ENCODE measurements around the gene MAGEA2. TPM values are rescaled to one million over a fixed set of nuclear protein-coding genes. Genes with fewer than 3 reads are reported as not detected.

MAGEA2 gene, protein sequence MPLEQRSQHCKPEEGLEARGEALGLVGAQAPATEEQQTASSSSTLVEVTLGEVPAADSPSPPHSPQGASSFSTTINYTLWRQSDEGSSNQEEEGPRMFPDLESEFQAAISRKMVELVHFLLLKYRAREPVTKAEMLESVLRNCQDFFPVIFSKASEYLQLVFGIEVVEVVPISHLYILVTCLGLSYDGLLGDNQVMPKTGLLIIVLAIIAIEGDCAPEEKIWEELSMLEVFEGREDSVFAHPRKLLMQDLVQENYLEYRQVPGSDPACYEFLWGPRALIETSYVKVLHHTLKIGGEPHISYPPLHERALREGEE
- total RNA-seq, result not detected in 2 replicates

DNA sequence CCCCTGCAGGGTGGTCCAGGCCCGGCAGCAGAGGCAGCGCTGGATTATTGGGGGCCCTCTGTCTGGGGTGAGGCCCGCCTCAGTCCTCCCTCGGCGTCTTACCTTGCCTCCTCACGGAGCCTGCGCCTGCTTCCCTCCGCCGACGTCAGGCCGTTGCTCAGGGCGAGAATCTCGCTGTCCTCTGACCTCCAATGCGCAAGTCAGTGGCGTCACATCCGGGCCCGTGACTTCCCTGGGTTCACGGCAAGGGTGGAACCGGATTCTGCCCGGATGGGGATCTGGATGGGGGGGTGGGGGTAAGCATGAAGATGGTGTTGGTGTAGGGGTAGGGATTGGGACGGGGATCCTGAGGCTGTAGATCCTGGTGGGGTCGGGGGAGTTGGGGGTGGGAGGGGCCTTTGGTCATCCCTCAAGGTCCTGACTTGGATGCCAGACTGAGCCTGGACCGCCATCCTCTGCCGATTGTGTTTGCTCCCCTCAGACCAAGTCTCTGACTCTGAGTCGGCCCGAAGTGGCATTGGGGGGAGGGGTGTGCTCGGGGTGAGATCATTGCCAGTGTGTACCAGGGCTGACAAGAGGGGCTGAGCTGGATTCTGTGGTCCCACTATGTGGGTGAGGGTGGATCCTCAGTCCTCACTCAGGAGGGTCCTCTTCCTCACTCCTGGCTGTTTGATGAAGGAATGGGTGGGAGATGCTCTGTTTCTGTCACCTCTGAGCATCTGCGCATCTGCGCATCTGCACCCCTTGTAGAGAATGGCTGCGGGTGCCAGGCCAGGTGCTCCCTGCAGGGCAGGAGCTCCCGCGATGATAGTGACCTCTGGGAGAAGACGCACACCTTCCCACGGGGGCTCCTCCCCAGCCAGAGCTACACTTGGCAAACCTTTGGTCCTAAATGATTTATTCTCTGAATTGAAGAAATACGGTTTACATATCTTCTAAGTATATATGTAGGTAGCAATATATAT is at the start of gene MAGEA2:
Gene MAGEA2 (minus strand): TSS at position 157 of the 965 bp plus-strand sequence. CDS start 2,479 bp downstream, outside the sequence.

DNA sequence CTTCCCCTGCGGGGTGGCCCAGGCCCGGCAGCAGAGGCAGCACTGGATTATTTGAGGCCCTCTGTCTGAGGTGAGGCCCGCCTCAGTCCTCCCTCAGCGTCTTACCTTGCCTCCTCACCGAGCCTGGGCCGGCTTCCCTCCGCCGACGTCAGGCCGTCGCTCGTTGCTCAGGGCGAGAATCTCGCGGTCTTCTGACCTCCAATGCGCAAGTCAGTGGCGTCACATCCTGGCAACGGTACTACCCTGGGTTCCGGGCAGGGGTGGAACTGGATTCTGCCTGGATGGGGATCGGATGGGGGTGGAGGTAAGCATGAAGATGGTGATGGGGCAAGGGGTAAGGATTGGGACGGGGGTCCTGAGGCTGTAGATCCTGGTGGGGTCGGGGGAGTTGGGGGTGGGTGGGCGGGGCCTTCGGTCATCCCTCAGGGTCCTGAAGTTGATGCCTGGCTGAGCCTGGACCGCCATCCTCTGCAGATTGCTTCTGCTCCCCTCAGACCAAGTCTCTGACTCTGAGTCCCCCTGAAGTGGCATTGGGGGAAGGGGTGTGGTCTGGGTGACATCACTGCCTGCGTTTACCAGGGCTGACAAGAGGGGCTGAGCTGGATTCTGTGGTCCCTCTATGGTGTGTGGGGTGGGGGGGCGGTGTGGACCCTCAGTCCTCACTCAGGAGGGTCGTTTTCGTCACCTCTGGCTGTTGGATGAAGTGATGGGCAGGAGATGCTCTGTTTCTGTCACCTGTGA is 16.1 kb upstream of the MAGEA2 start, which contains the start of gene MAGEA6:
Gene MAGEA6 (minus strand): TSS at position 141 of the 741 bp plus-strand sequence. CDS start 2,039 bp downstream, outside the sequence.

DNA sequence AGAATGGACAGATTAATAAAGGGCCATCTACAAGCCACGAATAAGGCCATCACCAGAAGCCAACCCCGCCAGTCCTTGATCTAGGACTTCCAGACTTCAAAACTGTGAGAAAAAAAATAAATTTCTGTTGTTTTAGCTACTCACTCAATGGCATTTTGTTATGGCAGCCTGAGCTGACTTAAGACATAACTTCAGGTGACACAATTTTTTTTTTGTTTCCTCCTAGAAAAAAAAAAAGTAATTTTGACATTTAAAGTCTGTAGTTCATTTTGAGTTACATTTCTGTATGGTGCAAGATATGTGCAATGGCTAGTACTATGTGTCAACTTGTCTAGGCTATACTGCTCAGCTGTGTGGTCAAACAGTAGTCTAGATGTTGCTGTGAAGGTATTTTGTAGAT is 5.3 kb upstream of the MAGEA2 start, which contains the start of gene CSAG3:
Gene CSAG3 (plus strand): TSS at position 301 of the 400 bp plus-strand sequence.

DNA sequence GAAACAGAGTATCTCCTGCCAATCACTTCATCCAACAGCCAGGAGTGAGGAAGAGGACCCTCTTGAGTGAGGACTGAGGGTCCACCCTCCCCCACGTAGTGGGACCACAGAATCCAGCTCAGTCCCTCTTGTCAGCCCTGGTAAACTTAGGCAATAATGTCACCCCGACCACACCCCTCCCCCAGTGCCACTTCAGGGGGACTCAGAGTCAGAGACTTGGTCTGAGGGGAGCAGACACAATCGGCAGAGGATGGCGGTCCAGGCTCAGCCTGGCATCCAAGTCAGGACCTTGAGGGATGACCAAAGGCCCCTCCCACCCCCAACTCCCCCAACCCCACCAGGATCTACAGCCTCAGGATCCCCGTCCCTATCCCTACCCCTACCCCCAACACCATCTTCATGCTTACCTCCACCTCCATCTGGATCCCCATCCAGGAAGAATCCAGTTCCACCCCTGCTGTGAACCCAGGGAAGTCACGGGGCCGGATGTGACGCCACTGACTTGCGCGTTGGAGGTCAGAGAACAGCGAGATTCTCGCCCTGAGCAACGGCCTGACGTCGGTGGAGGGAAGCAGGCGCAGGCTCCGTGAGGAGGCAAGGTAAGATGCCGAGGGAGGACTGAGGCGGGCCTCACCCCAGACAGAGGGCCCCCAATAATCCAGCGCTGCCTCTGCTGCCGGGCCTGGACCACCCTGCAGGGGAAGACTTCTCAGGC is 20.2 kb downstream of the MAGEA2 start, which contains the start of the genes CSAG1 and MAGEA12:
Gene CSAG1 (minus strand): TSS at position 461 of the 715 bp plus-strand sequence. CDS start 1,261 bp downstream, outside the sequence.
Gene MAGEA12 (plus strand): TSS at position 497 of the 715 bp plus-strand sequence. CDS start 2,405 bp downstream, outside the sequence.

DNA sequence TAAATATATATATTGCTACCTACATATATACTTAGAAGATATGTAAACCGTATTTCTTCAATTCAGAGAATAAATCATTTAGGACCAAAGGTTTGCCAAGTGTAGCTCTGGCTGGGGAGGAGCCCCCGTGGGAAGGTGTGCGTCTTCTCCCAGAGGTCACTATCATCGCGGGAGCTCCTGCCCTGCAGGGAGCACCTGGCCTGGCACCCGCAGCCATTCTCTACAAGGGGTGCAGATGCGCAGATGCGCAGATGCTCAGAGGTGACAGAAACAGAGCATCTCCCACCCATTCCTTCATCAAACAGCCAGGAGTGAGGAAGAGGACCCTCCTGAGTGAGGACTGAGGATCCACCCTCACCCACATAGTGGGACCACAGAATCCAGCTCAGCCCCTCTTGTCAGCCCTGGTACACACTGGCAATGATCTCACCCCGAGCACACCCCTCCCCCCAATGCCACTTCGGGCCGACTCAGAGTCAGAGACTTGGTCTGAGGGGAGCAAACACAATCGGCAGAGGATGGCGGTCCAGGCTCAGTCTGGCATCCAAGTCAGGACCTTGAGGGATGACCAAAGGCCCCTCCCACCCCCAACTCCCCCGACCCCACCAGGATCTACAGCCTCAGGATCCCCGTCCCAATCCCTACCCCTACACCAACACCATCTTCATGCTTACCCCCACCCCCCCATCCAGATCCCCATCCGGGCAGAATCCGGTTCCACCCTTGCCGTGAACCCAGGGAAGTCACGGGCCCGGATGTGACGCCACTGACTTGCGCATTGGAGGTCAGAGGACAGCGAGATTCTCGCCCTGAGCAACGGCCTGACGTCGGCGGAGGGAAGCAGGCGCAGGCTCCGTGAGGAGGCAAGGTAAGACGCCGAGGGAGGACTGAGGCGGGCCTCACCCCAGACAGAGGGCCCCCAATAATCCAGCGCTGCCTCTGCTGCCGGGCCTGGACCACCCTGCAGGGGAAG is 39.5 kb downstream of the MAGEA2 start, which contains the start of gene MAGEA2B:
Gene MAGEA2B (plus strand): TSS at position 814 of the 973 bp plus-strand sequence. CDS start 2,479 bp downstream, outside the sequence.

DNA sequence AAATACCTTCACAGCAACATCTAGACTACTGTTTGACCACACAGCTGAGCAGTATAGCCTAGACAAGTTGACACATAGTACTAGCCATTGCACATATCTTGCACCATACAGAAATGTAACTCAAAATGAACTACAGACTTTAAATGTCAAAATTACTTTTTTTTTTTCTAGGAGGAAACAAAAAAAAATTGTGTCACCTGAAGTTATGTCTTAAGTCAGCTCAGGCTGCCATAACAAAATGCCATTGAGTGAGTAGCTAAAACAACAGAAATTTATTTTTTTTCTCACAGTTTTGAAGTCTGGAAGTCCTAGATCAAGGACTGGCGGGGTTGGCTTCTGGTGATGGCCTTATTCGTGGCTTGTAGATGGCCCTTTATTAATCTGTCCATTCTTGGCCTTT is 44.5 kb downstream of the MAGEA2 start, which contains the start of gene CSAG2:
Gene CSAG2 (minus strand): TSS at position 101 of the 400 bp plus-strand sequence. CDS start 161 bp downstream, outside the sequence.

Other genes with a start within 250 kb of the MAGEA2 start
- 0.87 and 2.5 TPM in 2 replicates for gene GABRQ, start 115.9 kb downstream of the MAGEA2 start, total RNA-seq
- not detected in 2 replicates for gene MAGEA3, start 55.0 kb downstream of the MAGEA2 start, total RNA-seq
- not detected in 2 replicates for gene CSAG2, start 44.6 kb downstream of the MAGEA2 start, total RNA-seq
- gene MAGEA2B, start 39.2 kb downstream of the MAGEA2 start, total RNA-seq, result not detected in 2 replicates
- not detected in 2 replicates for gene CSAG1, start 20.1 kb downstream of the MAGEA2 start, total RNA-seq
- gene MAGEA12, start 20.1 kb downstream of the MAGEA2 start, total RNA-seq, result not detected in 2 replicates
- gene CSAG3, start 5.4 kb upstream of the MAGEA2 start, total RNA-seq, result not detected in 2 replicates
- not detected in 2 replicates for gene MAGEA6, start 15.8 kb upstream of the MAGEA2 start, total RNA-seq
- 39.2 and 56.4 TPM in 2 replicates for gene CETN2, start 76.9 kb upstream of the MAGEA2 start, total RNA-seq
- gene NSDHL, start 77.2 kb upstream of the MAGEA2 start, total RNA-seq, result 45.5 and 45.8 TPM in 2 replicates
- 4.3 and 4.5 TPM in 2 replicates for gene ZNF185, start 144.2 kb upstream of the MAGEA2 start, total RNA-seq
- gene PNMA5, start 240.3 kb upstream of the MAGEA2 start, total RNA-seq, result not detected in 2 replicates

Data from uterine smooth muscle cell (primary cell).